GM20431 (cell line): ENCODE data around the gene NPNT.

Experiments used
- in situ Hi-C: fragments of 300-500 bp; cut with MseI, MboI; formaldehyde crosslinking; loops from one replicate; pipeline ENCODE4 v1.15.0; 2020; ENCODE audit warnings: low sequenced_read_pairs; ENCODE audit not compliant: unreplicated experiment

NPNT gene

GRCh38 chr4:105912633-105913032 is 17.4 kb downstream of the NPNT start:
- in situ Hi-C loops: no loop called here

- in situ Hi-C loops: no loop called here
Observed at GRCh38 chr4:105917171-105917685, 22.0 kb downstream of the NPNT start.

DNA sequence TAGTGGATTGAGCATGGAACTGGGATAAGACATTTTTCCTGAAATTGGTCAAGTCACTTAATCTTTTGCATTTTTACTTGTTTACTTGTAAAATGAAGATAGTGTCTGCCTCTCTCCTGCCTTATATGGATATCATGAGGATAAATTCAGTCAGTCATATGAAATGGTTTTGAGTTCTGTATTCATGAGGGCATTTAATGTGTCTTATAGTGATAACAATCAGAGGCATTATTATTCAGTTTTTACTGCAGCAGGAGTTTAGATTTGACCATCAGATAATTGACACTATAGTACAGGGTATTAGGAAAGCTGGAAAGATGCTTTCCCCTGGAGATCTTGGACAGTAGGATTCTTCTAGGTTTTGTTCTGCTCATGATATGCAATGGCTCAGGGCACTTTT is 26.0 kb downstream of the NPNT start:
- in situ Hi-C loops: no loop called here

DNA sequence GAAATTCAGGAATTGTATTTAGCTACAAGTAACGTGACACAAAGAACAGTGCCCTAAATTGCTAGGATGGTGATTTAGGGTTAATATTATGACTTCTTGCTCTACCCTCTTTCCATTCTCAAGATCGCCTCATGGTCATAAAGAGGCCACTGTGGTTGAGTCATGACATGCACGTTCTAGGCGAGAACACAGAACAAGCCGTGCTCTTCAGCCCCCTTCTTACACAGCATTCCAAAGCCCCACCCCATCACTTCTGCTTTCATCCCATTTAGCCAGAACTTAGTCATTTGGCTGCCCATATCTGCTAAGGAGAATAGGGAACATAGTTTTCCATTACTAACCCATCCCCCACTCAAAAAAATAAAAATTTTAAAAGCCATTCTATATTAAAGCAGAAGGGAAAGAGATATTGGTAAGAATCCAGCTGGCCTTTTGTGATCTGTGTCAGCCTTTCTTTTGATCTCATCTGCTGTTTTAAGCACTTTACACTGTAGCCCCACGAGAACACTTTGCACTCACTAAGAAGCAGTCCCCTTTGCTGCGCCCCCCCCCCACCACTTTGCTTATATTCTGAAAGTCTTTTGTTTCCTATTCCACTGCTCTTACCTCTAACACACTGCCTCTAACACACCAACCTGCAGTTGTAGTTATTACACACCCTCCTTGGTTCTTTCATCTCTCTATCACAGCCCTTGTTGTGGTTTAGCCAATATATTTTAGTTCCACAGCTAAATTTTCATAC is 28.4 kb downstream of the NPNT start:
- in situ Hi-C loops: no loop called here

GRCh38 chr4:105924341-105924740 is 29.1 kb downstream of the NPNT start:
- in situ Hi-C loops: no loop called here

GRCh38 chr4:105930698-105931097 is 35.4 kb downstream of the NPNT start:
- in situ Hi-C loops: no loop called here

- in situ Hi-C loops: no loop called here
Observed at GRCh38 chr4:105933083-105933482, 37.8 kb downstream of the NPNT start.

GRCh38 chr4:105934386-105934785 is 39.1 kb downstream of the NPNT start:
- in situ Hi-C loops: no loop called here

GRCh38 chr4:105936901-105937300 is 41.6 kb downstream of the NPNT start:
- in situ Hi-C loops: no loop called here

GRCh38 chr4:105937759-105938158 is 42.5 kb downstream of the NPNT start:
- in situ Hi-C loops: no loop called here

GRCh38 chr4:105943234-105943633 is 48.0 kb downstream of the NPNT start:
- in situ Hi-C loops: no loop called here

GRCh38 chr4:105944540-105944939 is 49.3 kb downstream of the NPNT start:
- in situ Hi-C loops: no loop called here

DNA sequence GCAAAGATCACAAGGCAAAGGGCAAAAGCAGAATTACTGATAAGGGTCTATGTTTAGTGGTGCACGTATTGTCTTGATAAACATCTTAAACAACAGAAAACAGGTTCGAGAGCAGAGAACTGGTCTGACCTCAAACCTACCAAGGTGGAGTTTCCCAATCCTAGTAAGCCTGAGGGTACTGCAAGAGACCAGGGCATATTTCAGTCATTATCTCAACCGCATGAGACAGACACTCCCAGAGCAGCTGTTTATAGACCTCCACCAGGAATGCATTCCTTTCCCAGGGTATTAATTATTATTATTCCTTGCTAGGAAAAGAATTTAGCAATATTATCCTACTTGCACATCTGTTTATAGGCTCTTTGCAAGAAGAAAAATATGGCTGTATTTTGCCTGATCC is 51.5 kb downstream of the NPNT start:
- in situ Hi-C loops: no loop called here

DNA sequence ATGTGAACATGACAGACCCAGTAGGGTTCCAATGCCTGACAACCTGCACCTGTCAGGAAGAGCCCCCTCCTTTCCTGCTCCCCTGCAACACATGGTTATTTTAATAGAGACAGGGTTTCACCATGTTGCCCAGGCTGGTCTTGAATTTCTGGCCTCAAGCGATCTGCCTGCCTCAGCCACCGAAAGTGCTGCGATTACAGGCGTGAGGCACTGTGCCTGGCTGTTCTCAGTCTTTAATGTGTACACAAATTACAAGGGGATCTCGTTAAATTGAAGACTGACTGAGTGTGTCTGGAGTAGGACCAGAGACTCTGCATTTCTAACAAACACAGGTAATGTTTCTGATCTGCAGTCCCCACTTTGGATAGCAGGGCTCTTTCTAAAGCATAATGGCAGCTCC is 55.4 kb downstream of the NPNT start:
- in situ Hi-C loops: no loop called here

DNA sequence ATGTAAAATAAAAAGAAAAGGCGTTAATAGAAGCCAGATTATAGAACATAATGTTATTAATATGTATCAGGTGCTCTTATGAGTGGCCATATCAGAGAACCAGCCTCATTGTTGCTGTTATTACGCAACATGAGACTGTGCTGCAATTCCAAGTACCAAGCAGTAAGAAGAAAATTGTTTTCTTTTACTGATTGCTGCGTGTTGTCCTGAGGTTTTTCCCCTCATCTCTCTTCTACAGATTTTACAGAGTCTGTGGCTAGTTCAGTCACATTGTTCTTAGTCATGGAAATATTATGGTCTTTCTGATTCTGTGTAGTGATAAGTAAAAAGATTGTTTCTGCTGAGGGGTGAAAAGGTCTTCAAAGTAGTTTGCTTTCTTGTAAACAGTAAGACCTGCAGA is 55.9 kb downstream of the NPNT start:
- in situ Hi-C loops: no loop called here

DNA sequence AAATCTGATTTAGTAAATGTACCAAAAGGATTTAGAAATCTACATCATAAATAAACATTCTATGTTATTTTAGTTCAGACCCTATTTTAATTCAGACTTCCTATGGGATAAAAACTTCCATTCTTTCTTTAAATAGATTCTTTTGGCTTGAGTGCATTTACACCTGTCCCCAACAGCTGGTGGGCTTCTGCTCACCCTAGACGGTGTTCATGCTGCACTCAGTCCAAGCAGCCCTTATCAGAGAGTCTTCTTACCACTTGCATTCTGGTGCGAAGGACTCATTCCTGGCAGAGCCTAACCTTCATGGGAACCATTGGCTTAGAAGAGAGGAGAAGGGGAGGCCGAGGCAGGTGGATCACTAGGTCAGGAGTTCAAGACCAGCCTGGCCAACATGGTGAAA is 57.3 kb downstream of the NPNT start:
- in situ Hi-C loops: no loop called here

DNA sequence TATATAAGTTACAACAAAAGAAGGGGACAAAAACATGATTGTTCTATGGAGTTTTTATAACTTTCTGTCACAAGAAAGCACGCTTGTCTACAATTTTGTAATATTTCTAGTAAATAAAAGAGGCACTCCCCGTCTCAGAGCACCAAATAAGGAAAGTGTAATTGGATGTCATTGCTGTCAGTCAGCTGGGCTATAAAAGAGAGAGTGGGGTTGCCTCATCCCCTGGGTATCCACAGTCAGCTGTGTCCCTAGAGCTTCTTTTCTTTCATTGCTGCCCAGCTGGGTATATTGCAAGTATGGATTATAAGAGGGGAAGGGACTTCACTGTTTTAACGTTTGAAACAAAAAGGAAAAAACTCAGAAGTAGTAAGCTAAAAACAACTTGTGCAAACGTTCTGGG is 61.3 kb downstream of the NPNT start:
- in situ Hi-C loops: no loop called here

GRCh38 chr4:105957680-105958079 is 62.4 kb downstream of the NPNT start:
- in situ Hi-C loops: no loop called here

GRCh38 chr4:105963461-105964400 is 68.5 kb downstream of the NPNT start:
- in situ Hi-C loops: no loop called here

- in situ Hi-C loops: no loop called here
Observed at GRCh38 chr4:105965183-105965800, 70.0 kb downstream of the NPNT start.

DNA sequence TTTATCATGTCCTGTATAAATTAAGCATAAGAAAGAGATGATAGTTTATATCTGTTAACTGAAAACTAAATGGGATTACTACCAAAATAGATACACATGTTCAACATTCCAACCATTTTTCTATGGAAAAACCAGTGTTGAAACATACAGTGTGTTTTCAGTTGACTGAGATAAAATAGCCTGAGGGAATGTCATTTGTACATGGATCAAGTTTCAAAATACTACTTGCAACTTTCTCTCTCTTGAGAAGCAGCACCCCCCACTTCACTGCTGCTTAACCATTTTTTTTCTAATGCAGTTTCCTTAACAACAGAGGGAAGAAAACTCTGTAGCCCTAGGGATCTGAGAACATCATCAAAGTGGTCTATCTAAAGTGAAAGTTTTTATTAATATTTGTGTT is 70.8 kb downstream of the NPNT start:
- in situ Hi-C loops: no loop called here
